NT2/D1 (cell line): ENCODE measurements around the gene HEPACAM2.

Experiments used
- YY1 ChIP-seq: IDR thresholded peaks from 2 replicates; pipeline ENCODE4 v1.6.1; 2011; ENCODE audit not compliant: insufficient read length, insufficient read depth
- ZNF274 ChIP-seq: IDR thresholded peaks from 2 replicates; pipeline ENCODE4 v1.6.1; 2011; ENCODE audit warnings: mild to moderate bottlenecking, low read depth, low read length

DNA sequence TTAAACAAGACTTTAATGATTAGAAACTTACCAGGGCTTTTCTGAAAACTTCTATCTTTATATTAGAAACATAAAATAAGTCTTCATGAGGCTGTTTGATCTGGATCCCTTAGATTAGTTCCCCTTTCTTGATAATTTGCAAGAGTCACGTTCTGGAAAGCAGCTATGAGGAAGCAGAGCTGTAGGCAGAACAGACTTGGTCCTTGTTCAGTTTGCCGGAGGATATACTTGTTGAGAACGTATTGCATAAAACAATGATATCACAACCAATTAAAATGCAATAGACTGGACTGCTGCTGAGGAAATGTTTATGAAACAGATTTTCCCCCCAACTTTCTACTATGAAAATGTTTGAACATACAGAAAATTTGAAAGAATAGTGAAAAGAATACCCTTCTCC, 80.9 kb downstream of the HEPACAM2 start:
- TF ChIP-seq ZNF274 (no peak), YY1 (no peak)
